HepG2 (cell line): Measurements from ENCODE around the gene HS3ST3B1. TPM values are rescaled to one million over a fixed set of nuclear protein-coding genes. Genes with fewer than 3 reads are reported as not detected.

Source experiments
- ATAC-seq: fragments of 200-7000 bp; cut with Tn5 transposase; 3 replicates; pipeline ENCODE4 v1.9.1; 2020; ENCODE audit warnings: mild to moderate bottlenecking, moderate library complexity
- BruUV-seq: library from RNA; stranded (reverse); fragments of 400-500 nt; replicated peaks from 2 replicates; lab custom pipeline; 2021; lab: Mats Ljungman, UMichigan
- CTCF ChIA-PET: fragments of 300-600 bp; formaldehyde crosslinking; extraction: SDS; loops from one replicate; lab custom pipeline; 2021; ENCODE audit warnings: low total read pairs, inconsistent platforms, low intra/inter-chr PET ratio; lab: Yijun Ruan, JAX
- POLR2A ChIA-PET: fragments of 350-600 bp; sonication (Branson Sonifier 250); formaldehyde crosslinking; loops from one replicate; lab custom pipeline; 2020; ENCODE audit warnings: antibody characterized with exemption, inconsistent platforms; lab: Yijun Ruan, JAX
- DNase-seq: peaks from one replicate; pipeline ENCODE4 v3.0.0-alpha.2; 2015; ENCODE audit warnings: low spot score
- FAIRE-seq: peaks from 3 replicates; lab custom pipeline; 2011; peaks lifted over from hg19 to GRCh38; lab: Jason Lieb, UNC
- H2AFZ ChIP-seq: one replicate; pipeline ENCODE4 v1.6.1; 2011; ENCODE audit warnings: low read length, inconsistent platforms
- H3K27ac ChIP-seq: fragments of 300-600 bp; 3 replicates; pipeline ENCODE4 v1.8.0; 2011; ENCODE audit warnings: mixed run types, mild to moderate bottlenecking, mixed read lengths, low read length, inconsistent platforms; ENCODE audit not compliant: insufficient read depth; ENCODE audit errors: extremely low read length
- H3K27me3 ChIP-seq, 2 experiments: fragments of 200-600 bp in 1 of 2; 2 replicates in 1 of 2; 3 replicates in 1 of 2; pipeline versions ENCODE4 v1.6.0 to v1.8.0; 2011; ENCODE audit warnings: low read length in 2 of 2, mild to moderate bottlenecking in 2 of 2, moderate library complexity in 2 of 2, inconsistent platforms in 1 of 2; ENCODE audit not compliant: insufficient read depth in 2 of 2, control insufficient read depth in 1 of 2
- H3K36me3 ChIP-seq, 2 experiments: fragments of 200-600 bp in 1 of 2; replicated peaks in 1 of 2; 2 replicates in 1 of 2; 3 replicates in 1 of 2; pipeline versions ENCODE4 v1.5.1 to v1.8.0; 2011; ENCODE audit warnings: low read length in 2 of 2, inconsistent platforms in 1 of 2; ENCODE audit not compliant: insufficient read depth in 2 of 2, control insufficient read depth in 1 of 2
- H3K4me1 ChIP-seq: 2 replicates; pipeline ENCODE4 v1.5.1; 2012; ENCODE audit warnings: low read length, inconsistent platforms; ENCODE audit not compliant: insufficient read depth
- H3K4me2 ChIP-seq: 2 replicates; pipeline ENCODE4 v1.6.0; 2011; ENCODE audit warnings: low read depth, low read length, inconsistent platforms
- H3K4me3 ChIP-seq, 3 experiments: fragments of 200-600 bp in 1 of 3; sonication (generic), shearing (Covaris generic) in 1 of 3; replicated peaks in 1 of 3; 2 replicates each; pipeline ENCODE4 v1.5.1; 2011 to 2016; ENCODE audit warnings: low read length in 3 of 3, inconsistent platforms in 2 of 3, low read depth in 2 of 3, mild to moderate bottlenecking in 2 of 3, control low read depth in 1 of 3, mixed read lengths in 1 of 3; ENCODE audit not compliant: insufficient read depth in 1 of 3
- H3K79me2 ChIP-seq: one replicate; pipeline ENCODE4 v1.6.1; 2011; ENCODE audit warnings: low read length, inconsistent platforms; ENCODE audit not compliant: insufficient read depth
- H3K9ac ChIP-seq: 2 replicates; pipeline ENCODE4 v1.6.0; 2011; ENCODE audit warnings: mild to moderate bottlenecking, low read depth, low read length, inconsistent platforms; ENCODE audit not compliant: insufficient read depth
- H3K9me3 ChIP-seq: 2 replicates; pipeline ENCODE4 v1.5.1; 2012; ENCODE audit warnings: mild to moderate bottlenecking, low read length
- H4K20me1 ChIP-seq: 2 replicates; pipeline ENCODE4 v1.6.0; 2011; ENCODE audit warnings: inconsistent platforms, mild to moderate bottlenecking, low read length, moderate library complexity; ENCODE audit not compliant: insufficient read depth
- ADNP ChIP-seq: sonication (generic); formaldehyde crosslinking; IDR thresholded peaks from 2 replicates; pipeline ENCODE4 v1.4.0; 2020; ENCODE audit warnings: missing genetic modification reagents
- CHD2 ChIP-seq: IDR thresholded peaks from 2 replicates; pipeline ENCODE4 v1.6.1; 2011; ENCODE audit warnings: low read depth, low read length, improper control_type of control experiment
- EED ChIP-seq: sonication (generic); formaldehyde crosslinking; IDR thresholded peaks from 2 replicates; pipeline ENCODE4 v1.5.0; 2020; ENCODE audit warnings: mild to moderate bottlenecking, missing genetic modification reagents
- GATA4 ChIP-seq: sonication (generic); IDR thresholded peaks from 2 replicates; pipeline ENCODE4 v1.6.1; 2016; ENCODE audit warnings: antibody characterized with exemption, low read depth, borderline replicate concordance
- SIX4 ChIP-seq: sonication (generic); formaldehyde crosslinking; IDR thresholded peaks from 2 replicates; pipeline ENCODE4 v1.4.0; 2020; ENCODE audit warnings: missing genetic modification reagents
- SPEN ChIP-seq: sonication (generic); formaldehyde crosslinking; IDR thresholded peaks from 2 replicates; pipeline ENCODE4 v1.5.1; 2020; ENCODE audit warnings: low read depth, mild to moderate bottlenecking, missing genetic modification reagents
- THAP11 ChIP-seq: IDR thresholded peaks from 2 replicates; pipeline ENCODE4 v1.6.1; 2016; ENCODE audit warnings: missing biosample characterization, missing genetic modification reagents
- YEATS4 ChIP-seq: sonication (generic); formaldehyde crosslinking; IDR thresholded peaks from 2 replicates; pipeline ENCODE4 v1.4.0; 2020; ENCODE audit warnings: missing genetic modification reagents, borderline replicate concordance
- ZBTB38 ChIP-seq: sonication (generic); formaldehyde crosslinking; IDR thresholded peaks from 2 replicates; pipeline ENCODE4 v1.5.1; 2020; ENCODE audit warnings: mild to moderate bottlenecking, missing genetic modification reagents
- ZNF296 ChIP-seq: sonication (generic); formaldehyde crosslinking; conservative IDR thresholded peaks from 2 replicates; pipeline ENCODE4 v1.5.0; 2020; ENCODE audit warnings: mild to moderate bottlenecking, missing genetic modification reagents
- ZNF30 ChIP-seq: sonication (generic); formaldehyde crosslinking; IDR thresholded peaks from 2 replicates; pipeline ENCODE4 v1.5.0; 2020; ENCODE audit warnings: mild to moderate bottlenecking, missing genetic modification reagents
- ZNF563 ChIP-seq: sonication (generic); formaldehyde crosslinking; IDR thresholded peaks from 2 replicates; pipeline ENCODE4 v1.8.0; 2022; ENCODE audit warnings: mild to moderate bottlenecking, moderate library complexity, missing genetic modification reagents
- ZNF570 ChIP-seq: sonication (generic); formaldehyde crosslinking; IDR thresholded peaks from 2 replicates; pipeline ENCODE4 v1.4.0; 2020; ENCODE audit warnings: mild to moderate bottlenecking, missing genetic modification reagents, borderline replicate concordance
- ZNF660 ChIP-seq: sonication (generic); formaldehyde crosslinking; IDR thresholded peaks from 2 replicates; pipeline ENCODE4 v1.5.1; 2020; ENCODE audit warnings: mild to moderate bottlenecking, low read depth, missing genetic modification reagents, borderline replicate concordance
- ZNF782 ChIP-seq: sonication (generic); formaldehyde crosslinking; IDR thresholded peaks from 2 replicates; pipeline ENCODE4 v1.4.0; 2020; ENCODE audit warnings: missing genetic modification reagents, mild to moderate bottlenecking, borderline replicate concordance
- WGBS: methylation state at CpG from one replicate; pipeline ENCODE4 v1.1.6; 2017; ENCODE audit warnings: low lambda C conversion rate; 5-methylcytosine and 5-hydroxymethylcytosine counted together
- in situ Hi-C: cut with HindIII; loops from 2 replicates; pipeline ENCODE4 v1.10.0; 2017; ENCODE audit warnings: low pct_unique_long_range_greater_than_20kb; ENCODE audit not compliant: extremely low pct_ligation_motif_present
- intact Hi-C: fragments of 100-400 bp; cut with micrococcal nuclease; formaldehyde crosslinking; loops from one replicate; pipeline ENCODE4 v1.10.0; 2022; ENCODE audit not compliant: unreplicated experiment
- polyA plus RNA-seq, 8 experiments: library from polyadenylated mRNA; depleted of rRNA in 3 of 8; stranded (reverse) in 7 of 8; unstranded in 1 of 8; fragments of >200 nt; fragmentation: Illumina TruSeq in 4 of 8; extraction: Trizol in 4 of 8; gene quantifications; 2 replicates each; pipeline versions ENCODE4 v1.2.1 to v1.2.3, GENCODE V29; 2011 to 2016; ENCODE audit warnings: low read depth in 4 of 8, missing spikeins in 1 of 8, mixed read lengths in 1 of 8; ENCODE audit not compliant: insufficient read depth in 1 of 8
- total RNA-seq, 5 experiments: library from RNA; depleted of rRNA; stranded (reverse); fragments of >200 nt; fragmentation: Illumina TruSeq; extraction: Trizol; gene quantifications; 2 replicates each; pipeline ENCODE4 v1.2.3, GENCODE V29; 2016; ENCODE audit warnings: low read depth in 1 of 5
- TF ChIP-seq, protein P1 (sequence below): IDR thresholded peaks from 2 replicates; pipeline ENCODE4 v1.6.1; 2016; ENCODE audit warnings: mild to moderate bottlenecking, missing biosample characterization, missing genetic modification reagents
- TF ChIP-seq, protein P2 (sequence below): sonication (generic); formaldehyde crosslinking; IDR thresholded peaks from 2 replicates; pipeline ENCODE4 v1.4.0; 2020; ENCODE audit warnings: mild to moderate bottlenecking, missing genetic modification reagents
- TF ChIP-seq, protein P3 (sequence below): IDR thresholded peaks from 2 replicates; pipeline ENCODE4 v1.6.1; 2016; ENCODE audit warnings: low read depth, control low read depth
- TF ChIP-seq, protein P4 (sequence below): sonication (generic); formaldehyde crosslinking; IDR thresholded peaks from 2 replicates; pipeline ENCODE4 v1.4.0; 2020; ENCODE audit warnings: missing genetic modification reagents, borderline replicate concordance

The HS3ST3B1 gene
- total and polyA plus RNA-seq, 2 of the 13 experiments (the other 11 are each of a cell fraction or from before 2014, with no cell fraction given) = 15.7 to 39.5 TPM

DNA sequence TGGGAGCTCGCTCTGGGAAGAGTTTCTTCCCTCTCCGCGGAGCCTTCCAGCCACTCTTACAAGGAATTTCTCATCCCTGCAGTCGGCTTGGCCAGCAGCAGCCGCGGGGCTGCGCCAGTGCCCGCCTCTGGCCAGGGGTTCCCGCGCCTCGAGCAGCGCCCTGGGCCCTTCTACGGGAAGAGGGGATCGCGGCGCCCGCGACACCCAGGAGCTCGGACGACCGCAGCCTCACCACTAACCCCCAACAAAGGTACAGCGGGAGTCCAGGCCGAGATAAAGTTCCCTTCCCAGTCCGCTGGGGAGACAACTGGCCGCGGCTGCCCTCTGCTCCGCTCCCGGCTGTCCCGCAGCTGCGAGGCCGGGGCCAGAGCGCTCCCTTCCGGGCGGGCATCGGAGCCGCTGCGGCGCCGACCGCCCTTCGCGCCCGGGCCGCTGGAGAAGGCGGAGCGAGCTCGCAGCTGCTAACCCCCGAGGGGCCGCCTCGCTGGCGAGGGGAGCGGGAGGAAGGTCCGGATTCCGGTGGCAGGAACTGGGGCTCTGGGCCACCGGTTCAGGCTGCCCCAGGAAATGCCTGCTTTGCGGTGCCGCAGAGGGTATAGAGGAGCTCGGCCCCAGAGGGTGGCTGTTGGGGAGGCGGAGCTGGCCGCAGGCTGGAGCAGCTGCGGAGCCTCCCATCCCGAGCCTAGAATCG, 3.6 kb upstream of the HS3ST3B1 start:
- ATAC-seq = peak; percentile 58
- Histone ChIP-seq H3K27me3 (peaks cover 0 to 13% of the 10 kb centered on the region in 2 experiments; a peak in 3 of 5 replicates), H3K9me3 (no peaks in the 10 kb centered on the region), H3K36me3 (no peaks in the 10 kb centered on the region), H3K9ac (peak overlapping the region; percentile 58), H3K4me2 (peak overlapping the region; percentile 97), H3K79me2 (peaks cover 28% of the 10 kb centered on the region), H3K4me1 (peaks cover 13% of the 10 kb centered on the region), H3K4me3 (peak overlapping the region; percentile 59 to 82 (median 64)), H2AFZ (peak overlapping the region; percentile 20), H4K20me1 (peaks cover 5% of the 10 kb centered on the region; the same call in 1 of the 2 replicates), H3K27ac (no peak overlapping the region)
- DNase-seq = peak; percentile 48
- intact Hi-C loops (loop anchor here (5.0 kb wide), 2 partner anchors 90 to 230 kb away; partner anchors contain the start of gene COX10), in situ Hi-C loops (loop anchor here (5.0 kb wide), 1 partner anchor 705 kb away; no protein-coding TSS in a partner anchor)
- ChIA-PET CTCF (interaction anchor here (1.3 kb wide), 1 partner anchor 703 kb away, joined by 4 read pairs; no protein-coding TSS in a partner anchor), POLR2A (interaction anchor here (1.0 to 14.0 kb wide), 6 partner anchors 12 to 228 kb away, joined by 3 to 288 read pairs (median 10); partner anchors contain the start of gene COX10)
- 43% methylated on average over 20 of the region's 63 CpGs for WGBS
- no TSS peak for BruUV-seq
- FAIRE-seq = no peak
- TF ChIP-seq, protein P1, sequence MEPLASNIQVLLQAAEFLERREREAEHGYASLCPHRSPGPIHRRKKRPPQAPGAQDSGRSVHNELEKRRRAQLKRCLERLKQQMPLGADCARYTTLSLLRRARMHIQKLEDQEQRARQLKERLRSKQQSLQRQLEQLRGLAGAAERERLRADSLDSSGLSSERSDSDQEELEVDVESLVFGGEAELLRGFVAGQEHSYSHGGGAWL = peak; percentile 58; the same call in 1 of the 2 replicates
- TF ChIP-seq ZNF30 (CRISPR knock-in tag) = no peak
- TF ChIP-seq, protein P2, sequence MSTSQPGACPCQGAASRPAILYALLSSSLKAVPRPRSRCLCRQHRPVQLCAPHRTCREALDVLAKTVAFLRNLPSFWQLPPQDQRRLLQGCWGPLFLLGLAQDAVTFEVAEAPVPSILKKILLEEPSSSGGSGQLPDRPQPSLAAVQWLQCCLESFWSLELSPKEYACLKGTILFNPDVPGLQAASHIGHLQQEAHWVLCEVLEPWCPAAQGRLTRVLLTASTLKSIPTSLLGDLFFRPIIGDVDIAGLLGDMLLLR (CRISPR knock-in tag) = peak; percentile 63; the same call in 1 of the 2 replicates
- TF ChIP-seq ZNF660 = no peak
- peak; percentile 59 for TF ChIP-seq THAP11 (CRISPR knock-in tag)
- TF ChIP-seq, protein P3, sequence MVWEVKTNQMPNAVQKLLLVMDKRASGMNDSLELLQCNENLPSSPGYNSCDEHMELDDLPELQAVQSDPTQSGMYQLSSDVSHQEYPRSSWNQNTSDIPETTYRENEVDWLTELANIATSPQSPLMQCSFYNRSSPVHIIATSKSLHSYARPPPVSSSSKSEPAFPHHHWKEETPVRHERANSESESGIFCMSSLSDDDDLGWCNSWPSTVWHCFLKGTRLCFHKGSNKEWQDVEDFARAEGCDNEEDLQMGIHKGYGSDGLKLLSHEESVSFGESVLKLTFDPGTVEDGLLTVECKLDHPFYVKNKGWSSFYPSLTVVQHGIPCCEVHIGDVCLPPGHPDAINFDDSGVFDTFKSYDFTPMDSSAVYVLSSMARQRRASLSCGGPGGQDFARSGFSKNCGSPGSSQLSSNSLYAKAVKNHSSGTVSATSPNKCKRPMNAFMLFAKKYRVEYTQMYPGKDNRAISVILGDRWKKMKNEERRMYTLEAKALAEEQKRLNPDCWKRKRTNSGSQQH = 0 out of 2 replicates have a peak, but pooled peaks have one; percentile 57
- no peak for TF ChIP-seq ADNP (CRISPR knock-in tag)
- peak; percentile 65 for TF ChIP-seq ZNF782 (CRISPR knock-in tag)
- no peak for TF ChIP-seq EED
- peak; percentile 62; the same call in 1 of the 2 replicates for TF ChIP-seq SPEN (CRISPR knock-in tag)
- peak; percentile 48; the same call in 1 of the 2 replicates for TF ChIP-seq YEATS4 (CRISPR knock-in tag)
- TF ChIP-seq ZNF296 (CRISPR knock-in tag) = no peak
- TF ChIP-seq GATA4 = no peak
- no peak for TF ChIP-seq ZNF570 (CRISPR knock-in tag)
- TF ChIP-seq ZNF563 = peak; percentile 65; the same call in 1 of the 2 replicates
- TF ChIP-seq, protein P4, sequence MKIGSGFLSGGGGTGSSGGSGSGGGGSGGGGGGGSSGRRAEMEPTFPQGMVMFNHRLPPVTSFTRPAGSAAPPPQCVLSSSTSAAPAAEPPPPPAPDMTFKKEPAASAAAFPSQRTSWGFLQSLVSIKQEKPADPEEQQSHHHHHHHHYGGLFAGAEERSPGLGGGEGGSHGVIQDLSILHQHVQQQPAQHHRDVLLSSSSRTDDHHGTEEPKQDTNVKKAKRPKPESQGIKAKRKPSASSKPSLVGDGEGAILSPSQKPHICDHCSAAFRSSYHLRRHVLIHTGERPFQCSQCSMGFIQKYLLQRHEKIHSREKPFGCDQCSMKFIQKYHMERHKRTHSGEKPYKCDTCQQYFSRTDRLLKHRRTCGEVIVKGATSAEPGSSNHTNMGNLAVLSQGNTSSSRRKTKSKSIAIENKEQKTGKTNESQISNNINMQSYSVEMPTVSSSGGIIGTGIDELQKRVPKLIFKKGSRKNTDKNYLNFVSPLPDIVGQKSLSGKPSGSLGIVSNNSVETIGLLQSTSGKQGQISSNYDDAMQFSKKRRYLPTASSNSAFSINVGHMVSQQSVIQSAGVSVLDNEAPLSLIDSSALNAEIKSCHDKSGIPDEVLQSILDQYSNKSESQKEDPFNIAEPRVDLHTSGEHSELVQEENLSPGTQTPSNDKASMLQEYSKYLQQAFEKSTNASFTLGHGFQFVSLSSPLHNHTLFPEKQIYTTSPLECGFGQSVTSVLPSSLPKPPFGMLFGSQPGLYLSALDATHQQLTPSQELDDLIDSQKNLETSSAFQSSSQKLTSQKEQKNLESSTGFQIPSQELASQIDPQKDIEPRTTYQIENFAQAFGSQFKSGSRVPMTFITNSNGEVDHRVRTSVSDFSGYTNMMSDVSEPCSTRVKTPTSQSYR (CRISPR knock-in tag) = no peak; the same call in 1 of the 2 replicates
- no peak for TF ChIP-seq SIX4
- TF ChIP-seq CHD2 = no peak
- TF ChIP-seq ZBTB38 (CRISPR knock-in tag) = peak; percentile 62; the same call in 1 of the 2 replicates
